Epidermal melanocyte (primary cell): Measurements from ENCODE around the gene ZMAT5.
A peak's percentile ranks its signal among the peaks of the same experiment; 100 is the strongest.
"Not testable (repeated sequence)": the region's sequence is repeated elsewhere in the genome, so short reads cannot be mapped to it uniquely, and the experiment has no call there.

Source experiments
- DNase-seq: peaks from one replicate; pipeline ENCODE4 v3.0.0; 2011; ENCODE audit warnings: low spot score; ENCODE audit not compliant: insufficient read length

The ZMAT5 gene

GRCh38 chr22:29754658-29755395, 12.0 kb downstream of the ZMAT5 start:
- DNase-seq = not testable (repeated sequence)

GRCh38 chr22:29753808-29754657, 12.8 kb downstream of the ZMAT5 start:
- no peak for DNase-seq

- no peak for DNase-seq
These were observed 15.1 kb downstream of the ZMAT5 start for GRCh38 chr22:29751669-29752068.

DNA sequence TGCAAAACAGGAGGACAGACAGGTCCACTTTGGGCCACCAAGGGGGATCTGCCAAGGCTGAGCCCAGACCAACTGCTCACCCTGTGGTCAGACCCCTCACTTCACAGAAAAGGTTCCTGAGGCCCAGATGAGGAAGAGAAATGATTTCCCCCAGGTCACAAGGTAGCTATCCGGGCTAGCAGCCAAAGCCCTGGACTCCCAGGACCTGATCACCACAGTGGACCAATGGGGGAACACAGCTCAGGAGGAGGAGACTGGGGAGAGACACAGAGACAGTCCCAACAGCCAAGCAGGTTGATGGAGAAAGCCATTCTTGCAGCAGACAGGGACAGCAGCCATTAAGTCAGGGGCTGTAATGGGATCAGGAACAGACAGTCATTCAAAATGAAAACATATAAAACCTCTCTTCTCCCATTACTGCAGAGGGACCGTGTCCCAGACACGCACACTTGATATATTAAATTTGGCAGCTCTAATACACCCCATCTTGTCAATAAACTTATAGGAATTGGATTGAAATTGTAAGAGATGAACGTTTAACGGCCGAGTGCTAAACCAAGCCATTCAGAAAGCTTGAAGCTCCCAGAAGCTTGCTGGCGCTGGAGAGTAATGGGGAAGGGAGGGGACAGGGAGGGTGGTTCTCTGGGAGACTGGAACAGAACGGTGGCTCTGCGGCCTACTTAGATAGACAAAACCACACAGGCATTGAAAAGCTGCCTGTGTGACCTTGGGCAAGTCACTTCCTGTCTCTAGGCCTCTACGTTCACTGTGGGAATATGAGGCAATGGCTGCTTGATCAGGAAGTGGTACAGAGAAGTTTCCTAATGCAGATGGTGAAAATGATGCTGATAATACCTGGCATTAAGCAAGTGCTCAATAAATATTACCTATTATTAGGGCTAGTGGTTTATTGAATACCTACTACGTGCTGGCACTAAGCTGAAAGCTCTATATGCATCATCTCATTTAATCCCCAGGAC, 16.0 kb downstream of the ZMAT5 start:
- peak; percentile 10 for DNase-seq

GRCh38 chr22:29750029-29750428, 16.8 kb downstream of the ZMAT5 start:
- no peak for DNase-seq

DNA sequence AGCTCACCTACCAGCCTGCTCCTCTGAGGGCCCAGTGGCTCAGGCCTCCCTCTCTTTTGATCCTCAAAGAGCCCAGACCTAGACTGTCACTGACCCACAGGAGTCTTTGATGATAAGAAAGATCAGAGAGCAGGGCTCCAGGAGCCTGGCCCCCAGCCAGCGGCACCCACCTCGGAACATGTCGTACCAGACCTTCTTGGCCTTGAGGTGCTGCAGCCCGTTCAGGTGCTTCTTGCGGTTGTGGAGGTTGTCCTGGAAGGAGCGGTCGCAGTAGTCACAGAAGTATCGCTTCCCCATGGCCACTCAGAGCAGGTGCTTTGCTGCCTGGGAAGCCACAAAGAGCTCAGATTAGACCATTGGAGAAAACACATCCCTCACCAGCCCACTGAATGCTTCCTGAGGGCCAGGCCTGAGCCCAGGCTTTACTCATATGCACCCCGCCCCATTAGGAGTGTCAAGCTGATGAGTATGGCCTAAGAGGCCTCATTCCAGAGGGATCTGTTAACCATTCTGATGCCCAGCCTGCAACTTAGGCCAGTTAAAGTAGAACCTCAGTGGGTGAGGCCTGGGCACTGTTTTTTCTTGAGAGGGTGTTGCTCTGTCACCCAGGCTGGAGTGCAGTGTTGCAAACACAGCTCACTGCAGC, 18.4 kb downstream of the ZMAT5 start:
- no peak for DNase-seq

DNA sequence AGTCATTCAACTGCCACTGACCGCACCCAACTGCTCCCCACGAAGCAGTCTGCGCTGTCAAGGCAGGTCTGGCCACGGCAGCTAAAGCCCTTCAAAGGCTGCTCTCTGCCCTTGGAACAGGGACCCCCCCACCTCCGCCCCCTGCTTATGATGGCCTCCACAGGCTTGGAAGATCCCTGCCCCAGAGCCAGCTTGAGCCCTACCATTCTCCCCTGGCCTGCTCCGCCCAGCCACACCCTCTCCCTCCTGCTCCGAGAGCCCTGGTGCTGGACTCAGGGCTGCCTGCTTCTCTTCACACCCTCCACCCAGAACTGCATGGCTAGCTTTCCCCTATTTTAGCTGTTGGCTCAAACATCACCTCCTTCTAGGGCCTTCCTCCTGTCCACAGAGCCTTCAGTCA, 19.0 kb downstream of the ZMAT5 start:
- DNase-seq = peak; percentile 12

GRCh38 chr22:29744902-29745301, 21.9 kb downstream of the ZMAT5 start:
- peak; percentile 15 for DNase-seq

DNA sequence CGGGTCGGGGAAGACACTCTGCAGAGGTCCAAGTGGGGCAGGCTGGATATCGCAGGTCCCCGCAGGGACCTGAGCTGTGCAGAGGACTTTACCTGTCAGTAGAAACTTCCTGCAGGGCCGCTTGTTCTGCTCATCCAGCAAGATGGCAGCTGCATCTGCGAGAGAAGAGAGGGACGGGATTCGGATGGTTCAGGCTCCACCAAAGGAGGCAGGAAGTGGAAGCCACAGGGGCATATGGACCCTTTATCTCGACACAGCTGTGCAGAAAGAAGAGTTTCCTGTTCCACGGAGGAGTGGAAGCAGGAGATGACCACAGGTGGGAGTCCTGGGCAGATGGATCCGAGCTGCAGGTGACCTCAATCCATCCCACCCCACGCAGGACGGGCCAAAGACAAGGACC, 24.5 kb downstream of the ZMAT5 start:
- DNase-seq = no peak

- DNase-seq = no peak
These were observed 24.9 kb downstream of the ZMAT5 start for GRCh38 chr22:29741926-29742325.

GRCh38 chr22:29740216-29740615, 26.6 kb downstream of the ZMAT5 start:
- no peak for DNase-seq

- no peak for DNase-seq
These were observed 27.4 kb downstream of the ZMAT5 start for GRCh38 chr22:29739346-29739875.

DNA sequence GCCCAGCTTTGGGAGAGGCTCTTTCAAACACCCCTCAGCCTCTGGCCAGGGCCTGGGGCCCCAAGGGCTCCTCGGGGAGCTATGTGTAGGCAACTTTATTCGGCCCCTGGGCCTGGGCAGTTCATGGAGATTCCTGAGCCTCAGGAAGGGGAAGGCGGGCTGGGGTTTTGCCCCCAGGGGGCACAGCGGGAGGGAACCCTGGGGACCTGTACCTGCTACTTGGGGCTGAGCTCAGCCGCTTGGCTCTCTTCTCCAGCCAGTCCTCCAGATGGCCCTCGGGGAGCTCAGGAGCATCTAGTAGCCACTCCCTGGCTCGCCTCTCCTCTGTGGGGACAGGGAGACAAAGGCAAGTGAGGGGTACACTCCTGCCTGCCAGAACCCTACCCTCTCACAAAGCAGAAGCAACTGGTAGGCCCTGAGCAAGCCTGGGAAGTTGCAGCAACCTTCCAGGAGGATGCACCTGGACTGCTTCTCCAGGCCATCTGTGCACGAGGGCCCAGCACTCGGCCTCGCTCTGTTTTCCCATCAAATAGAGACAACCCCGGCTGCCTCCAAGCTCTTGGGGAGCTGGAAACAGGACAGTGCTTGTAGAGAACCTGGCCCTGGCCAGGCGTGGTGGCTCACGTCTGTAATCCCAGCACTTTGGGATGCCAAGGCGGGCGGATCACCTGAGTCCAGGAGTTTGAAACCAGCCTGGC, 28.5 kb downstream of the ZMAT5 start:
- no peak for DNase-seq

DNA sequence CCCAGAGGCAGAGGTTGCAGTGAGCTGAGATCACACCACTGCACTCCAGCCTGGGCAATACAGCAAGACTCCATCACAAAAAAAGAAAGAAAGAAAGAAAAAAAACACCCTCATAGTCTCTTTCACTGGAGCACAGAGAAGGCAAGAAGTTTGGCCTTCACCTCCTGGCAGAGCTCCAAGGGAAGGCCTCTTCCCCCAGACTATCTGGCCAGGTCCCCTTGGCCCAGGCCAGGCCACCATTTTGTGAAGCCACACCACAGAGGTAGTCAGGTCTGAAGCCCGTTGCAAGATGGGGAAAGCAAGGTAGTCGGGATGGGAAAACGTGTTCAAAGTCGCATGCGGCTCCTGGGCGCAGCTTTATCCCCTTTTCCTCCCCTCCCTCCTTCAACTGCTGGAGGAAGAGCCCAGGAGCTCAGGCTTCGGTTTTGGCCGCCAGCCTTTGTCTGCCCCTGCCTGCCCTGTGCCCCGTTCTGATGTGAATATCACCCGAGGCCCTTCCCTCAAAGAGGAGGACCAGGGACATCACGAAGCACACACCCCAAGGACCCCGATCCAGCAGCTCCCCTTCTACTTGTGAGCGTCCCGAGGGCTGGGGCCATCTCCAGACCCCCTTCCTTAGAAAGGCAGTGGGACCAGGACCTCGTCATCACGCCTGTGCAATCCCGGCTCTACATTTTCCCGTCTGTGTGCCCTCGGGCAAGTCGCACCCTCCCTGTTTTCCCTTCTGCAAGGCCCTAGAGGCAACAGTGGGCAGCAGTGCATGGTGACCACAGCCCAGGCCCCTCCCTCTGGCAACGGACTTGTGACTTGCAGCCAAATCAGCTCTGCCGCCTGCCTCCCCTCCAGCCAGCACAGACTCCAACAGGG, 29.3 kb downstream of the ZMAT5 start:
- DNase-seq = no peak

DNA sequence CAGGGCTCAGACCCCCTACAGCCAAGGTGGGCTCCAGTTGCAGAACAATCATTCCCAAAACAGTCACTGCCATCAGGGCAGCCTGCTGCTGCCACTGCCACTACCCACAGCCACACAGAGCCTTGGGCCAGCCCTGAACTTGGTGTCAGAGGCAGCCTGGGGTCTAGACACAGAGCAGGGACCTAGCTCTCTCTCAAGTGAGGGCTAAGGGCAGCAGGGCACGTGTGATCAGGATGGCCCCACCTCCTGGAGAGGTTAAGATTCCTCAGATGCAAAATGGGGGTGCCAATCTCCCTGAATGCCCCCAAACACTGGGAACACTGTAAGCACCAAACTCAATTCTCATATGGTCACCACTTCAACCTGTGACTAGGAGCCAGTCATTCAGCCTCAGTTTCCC, 31.4 kb downstream of the ZMAT5 start:
- no peak for DNase-seq

GRCh38 chr22:29734838-29735237, 32.0 kb downstream of the ZMAT5 start:
- DNase-seq = no peak

DNA sequence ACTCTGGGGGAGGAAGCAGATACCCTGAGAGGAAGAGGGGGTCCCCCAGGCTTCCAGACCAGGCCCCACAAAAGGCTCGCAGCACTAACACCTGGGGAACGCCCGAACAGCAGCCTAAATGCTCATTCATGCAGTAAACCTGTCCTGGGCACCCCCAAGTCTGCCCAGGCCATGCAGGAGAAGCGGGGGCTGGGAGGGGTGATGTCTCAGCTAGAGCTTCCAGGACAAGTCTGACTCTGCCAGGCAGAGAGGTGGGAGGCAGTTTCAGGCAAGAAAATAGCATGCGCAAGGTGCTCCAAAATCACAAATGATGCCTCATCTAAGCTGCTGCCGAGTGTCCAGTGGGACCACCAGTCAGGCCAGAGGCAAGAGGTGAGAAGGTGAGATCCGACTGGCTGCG, 32.4 kb downstream of the ZMAT5 start:
- no peak for DNase-seq

- DNase-seq = no peak
These were observed 33.2 kb downstream of the ZMAT5 start for GRCh38 chr22:29733362-29734201.
